GM13976 (cell line): ENCODE results near the gene KRT12.
"Not testable (repeated sequence)": the region's sequence is repeated elsewhere in the genome, so short reads cannot be mapped to it uniquely, and the experiment has no call there.

Source experiments
- DNase-seq: peaks from one replicate; pipeline ENCODE4 v3.0.0; 2012; ENCODE audit warnings: low spot score
- CTCF ChIP-seq: IDR thresholded peaks from 2 replicates; pipeline ENCODE4 v1.5.1; 2012; ENCODE audit warnings: borderline replicate concordance, mild to moderate bottlenecking; ENCODE audit not compliant: insufficient read depth; ENCODE audit errors: extremely low read depth, missing control alignments, control extremely low read depth
- in situ Hi-C: fragments of 300-500 bp; cut with MboI; formaldehyde crosslinking; loops from one replicate; pipeline ENCODE4 v1.12.0; 2022; ENCODE audit warnings: low sequenced_read_pairs, mixed read lengths, inconsistent platforms; ENCODE audit not compliant: unreplicated experiment

KRT12 gene

GRCh38 chr17:40862985-40863733, 3.9 kb downstream of the KRT12 start:
- TF ChIP-seq CTCF, result peak; percentile 13
- peak; percentile 38 for DNase-seq
- in situ Hi-C loops, result no loop called here

GRCh38 chr17:40859536-40859935, 7.5 kb downstream of the KRT12 start:
- DNase-seq, result no peak
- TF ChIP-seq CTCF, result no peak
- in situ Hi-C loops, result no loop called here

- in situ Hi-C loops, DNase-seq: not testable (repeated sequence)
Observed at GRCh38 chr17:40858667-40859066, 8.4 kb downstream of the KRT12 start.

GRCh38 chr17:40857535-40857934, 9.5 kb downstream of the KRT12 start:
- no peak for DNase-seq
- in situ Hi-C loops, result no loop called here
- no peak for TF ChIP-seq CTCF

- no peak for TF ChIP-seq CTCF
- in situ Hi-C loops, result no loop called here
- DNase-seq, result no peak
Observed at GRCh38 chr17:40854175-40854814, 12.7 kb downstream of the KRT12 start.

GRCh38 chr17:40852364-40852763, 14.7 kb downstream of the KRT12 start:
- no peak for DNase-seq
- no peak for TF ChIP-seq CTCF
- in situ Hi-C loops, result no loop called here

- TF ChIP-seq CTCF, result no peak
- DNase-seq, result no peak
- in situ Hi-C loops, result no loop called here
Observed at GRCh38 chr17:40850293-40850972, 16.6 kb downstream of the KRT12 start.
